BLaER1 treated with 17β-estradiol and CSF1 and Interleukin-3, amounts not matched to agents 10 nM and 100 nM (cell line): ENCODE results near the gene MB.
A peak's percentile ranks its signal among the peaks of the same experiment; 100 is the strongest.

Experiments used
- H3K27ac ChIP-seq, 11 experiments: shearing (Covaris generic); formaldehyde crosslinking; 2 replicates each; pipeline ENCODE4 v1.8.1; 2022
- H3K27me3 ChIP-seq, 11 experiments: shearing (Covaris generic); formaldehyde crosslinking; 2 replicates each; pipeline ENCODE4 v1.8.1; 2022
- H3K36me3 ChIP-seq, 11 experiments: shearing (Covaris generic); formaldehyde crosslinking; 2 replicates each; pipeline ENCODE4 v1.8.1; 2022
- H3K4me1 ChIP-seq, 10 experiments: shearing (Covaris generic); formaldehyde crosslinking; 2 replicates each; pipeline ENCODE4 v1.8.1; 2022
- H3K4me2 ChIP-seq, 11 experiments: shearing (Covaris generic); formaldehyde crosslinking; 2 replicates each; pipeline ENCODE4 v1.8.1; 2022
- H3K4me3 ChIP-seq, 10 experiments: shearing (Covaris generic); formaldehyde crosslinking; 2 replicates each; pipeline ENCODE4 v1.8.1; 2022
- H3K9ac ChIP-seq, 11 experiments: shearing (Covaris generic); formaldehyde crosslinking; 2 replicates each; pipeline ENCODE4 v1.8.1; 2022
- H3K9me3 ChIP-seq, 11 experiments: shearing (Covaris generic); formaldehyde crosslinking; replicated peaks in 1 of 11; 2 replicates each; pipeline ENCODE4 v1.8.1; 2022
- H4K20me1 ChIP-seq, 11 experiments: shearing (Covaris generic); formaldehyde crosslinking; 2 replicates each; pipeline ENCODE4 v1.8.1; 2022
- Cebpa-rat ChIP-seq, 11 experiments: shearing (Covaris generic); IDR thresholded peaks; 2 replicates each; pipeline ENCODE4 v1.8.1; 2022

The MB gene

GRCh38 chr22:35645646-35646045 lies 28.5 kb upstream of the MB start:
- Histone ChIP-seq H3K9me3 (peaks cover 0 to 4% (median 2%) of the 10 kb centered on the region in 11 experiments; a peak in 12 of 22 replicates), H3K27ac (peak overlapping the region in 2 of 11 experiments; percentile 38 to 47; a peak in 2 of 22 replicates), H3K4me3 (no peak overlapping the region), H3K27me3 (no peaks in the 10 kb centered on the region), H3K4me2 (peak overlapping the region in 2 of 11 experiments; percentile 4 to 90; a peak in 2 of 22 replicates), H3K4me1 (peaks cover 28 to 47% (median 35%) of the 10 kb centered on the region in 10 experiments), H3K36me3 (peaks cover 0 to 3% (median 0%) of the 10 kb centered on the region in 11 experiments; a peak in 3 of 22 replicates), H4K20me1 (no peaks in the 10 kb centered on the region; a peak in 2 of 22 replicates), H3K9ac (no peak overlapping the region)
- TF ChIP-seq Cebpa-rat (IDR thresholded peaks at IDR 0.05), result no peak

DNA sequence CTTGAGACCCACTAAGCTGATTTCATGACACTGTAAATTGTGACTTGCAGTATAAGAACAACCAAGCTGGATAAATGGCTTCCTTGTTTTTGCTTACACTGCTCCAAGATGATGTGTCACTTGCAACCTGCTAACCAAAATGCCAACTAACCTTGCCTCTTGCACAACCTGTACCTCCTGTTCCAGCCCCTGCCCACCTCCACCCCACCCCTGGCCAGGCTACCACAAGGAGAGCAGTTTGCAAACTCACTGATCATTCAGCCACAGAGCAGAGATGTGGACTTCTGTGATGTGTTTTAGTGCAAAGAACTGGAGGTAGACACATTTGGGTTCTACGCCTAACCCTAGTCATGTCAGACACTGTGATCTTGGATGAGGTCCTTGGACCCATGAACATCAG lies 26.9 kb upstream of the MB start:
- Histone ChIP-seq H3K27me3 (no peaks in the 10 kb centered on the region), H3K36me3 (no peaks in the 10 kb centered on the region), H3K9ac (no peak overlapping the region), H3K4me2 (no peak overlapping the region), H3K27ac (no peak overlapping the region), H3K9me3 (no peaks in the 10 kb centered on the region), H3K4me3 (no peak overlapping the region), H4K20me1 (no peaks in the 10 kb centered on the region), H3K4me1 (peaks cover 17 to 34% (median 22%) of the 10 kb centered on the region in 10 experiments)
- no peak for TF ChIP-seq Cebpa-rat (IDR thresholded peaks at IDR 0.05)

DNA sequence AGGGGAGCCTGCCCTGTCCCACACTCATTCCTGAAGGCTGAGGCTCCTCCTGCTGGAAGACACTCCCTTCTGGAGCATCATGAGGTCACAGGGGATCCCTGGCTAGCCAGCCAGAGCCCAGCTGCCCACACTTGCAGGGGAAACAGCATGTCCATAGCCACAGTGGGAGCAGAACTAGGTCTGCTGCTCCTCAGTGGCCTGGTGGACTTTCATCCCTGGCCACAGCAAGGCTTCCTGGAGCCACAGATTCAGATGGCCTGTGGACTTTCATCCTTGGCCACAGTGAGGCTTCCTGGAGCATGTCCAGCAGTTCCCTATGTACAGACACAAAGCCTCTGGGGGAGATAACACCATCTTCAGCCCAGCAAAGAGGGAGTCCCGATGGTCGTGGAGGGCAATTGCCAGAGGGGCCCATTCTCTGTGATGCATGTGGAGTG lies 25.2 kb upstream of the MB start:
- Histone ChIP-seq H3K9me3 (no peaks in the 10 kb centered on the region), H3K4me3 (no peak overlapping the region), H3K27me3 (no peaks in the 10 kb centered on the region), H3K36me3 (no peaks in the 10 kb centered on the region), H4K20me1 (no peaks in the 10 kb centered on the region), H3K27ac (no peak overlapping the region), H3K4me1 (peaks cover 10 to 22% (median 12%) of the 10 kb centered on the region in 10 experiments), H3K9ac (no peak overlapping the region), H3K4me2 (no peak overlapping the region)
- no peak for TF ChIP-seq Cebpa-rat (IDR thresholded peaks at IDR 0.05)

DNA sequence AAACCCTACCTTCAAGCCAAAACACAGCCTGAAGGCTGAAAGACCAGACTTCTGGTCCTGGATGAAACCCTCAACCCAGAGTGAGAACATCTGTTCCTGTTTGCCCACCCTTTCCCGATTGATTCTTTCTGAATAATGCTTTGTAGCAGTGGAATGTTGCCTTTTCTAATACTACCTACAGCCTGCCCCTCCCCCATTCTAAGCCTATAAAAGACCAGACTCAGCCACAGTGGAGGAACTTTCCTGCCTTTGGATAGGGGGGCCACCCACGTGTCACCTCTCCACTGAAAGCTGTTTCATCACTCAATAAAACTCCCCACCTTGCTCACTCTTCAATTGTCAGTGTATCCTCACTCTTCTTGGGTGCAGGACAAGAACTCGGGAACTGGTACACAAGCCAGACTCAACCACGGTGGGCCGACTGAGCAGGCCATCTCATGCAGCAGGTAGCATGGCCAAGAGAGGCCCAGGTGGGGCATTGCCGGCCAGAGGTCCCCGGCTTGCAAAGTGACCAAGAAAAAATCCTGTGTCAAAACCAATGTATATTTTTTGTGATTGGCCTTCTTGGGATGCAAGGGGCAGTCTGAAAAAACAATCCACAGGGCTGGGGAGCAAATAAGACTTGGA lies 24.5 kb upstream of the MB start:
- no peaks in the 10 kb centered on the region for H4K20me1 ChIP-seq
- no peaks in the 10 kb centered on the region for H3K36me3 ChIP-seq
- H3K4me3 ChIP-seq, result no peak overlapping the region
- no peaks in the 10 kb centered on the region for H3K27me3 ChIP-seq
- H3K4me2 ChIP-seq, result no peak overlapping the region
- peaks cover 3 to 15% (median 5%) of the 10 kb centered on the region in 10 experiments for H3K4me1 ChIP-seq
- H3K9ac ChIP-seq, result no peak overlapping the region
- no peaks in the 10 kb centered on the region for H3K9me3 ChIP-seq
- no peak overlapping the region for H3K27ac ChIP-seq
- TF ChIP-seq Cebpa-rat (IDR thresholded peaks at IDR 0.05), result no peak

- Histone ChIP-seq H4K20me1 (no peaks in the 10 kb centered on the region), H3K4me3 (no peak overlapping the region), H3K27ac (no peak overlapping the region), H3K27me3 (no peaks in the 10 kb centered on the region), H3K9ac (no peak overlapping the region), H3K4me1 (peaks cover 0 to 12% (median 7%) of the 10 kb centered on the region in 10 experiments; a peak in 12 of 20 replicates), H3K4me2 (no peak overlapping the region), H3K36me3 (no peaks in the 10 kb centered on the region), H3K9me3 (no peaks in the 10 kb centered on the region)
- no peak for TF ChIP-seq Cebpa-rat (IDR thresholded peaks at IDR 0.05)
These were observed 21.3 kb upstream of the MB start for GRCh38 chr22:35638410-35638809.

- no peak overlapping the region for H3K4me3 ChIP-seq
These were observed 20.9 kb upstream of the MB start for GRCh38 chr22:35638001-35638400.

DNA sequence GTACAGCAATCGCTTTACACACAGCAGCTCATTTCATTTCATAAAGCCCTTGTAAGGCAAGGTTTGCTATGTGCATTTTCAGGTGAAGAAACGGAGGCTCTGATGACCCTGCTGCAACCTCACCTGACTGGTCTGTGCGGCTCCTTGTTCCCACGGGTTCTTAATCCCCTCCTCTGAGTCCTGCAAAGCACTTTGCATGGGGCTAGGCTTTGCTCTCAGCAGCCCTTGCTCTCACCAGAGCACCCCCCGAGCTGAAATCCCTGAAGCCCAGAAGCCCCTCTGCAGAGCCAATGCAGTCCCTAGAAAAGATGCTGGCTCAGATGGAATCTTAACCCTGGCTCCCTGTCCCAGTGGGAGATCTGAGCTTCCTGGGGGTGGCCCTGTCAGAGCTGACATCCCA lies 20.1 kb upstream of the MB start:
- H3K27ac ChIP-seq, result no peak overlapping the region
- H3K9me3 ChIP-seq, result no peaks in the 10 kb centered on the region
- H4K20me1 ChIP-seq, result no peaks in the 10 kb centered on the region
- H3K4me3 ChIP-seq, result no peak overlapping the region
- TF ChIP-seq Cebpa-rat (IDR thresholded peaks at IDR 0.05), result no peak
- H3K36me3 ChIP-seq, result no peaks in the 10 kb centered on the region
- no peak overlapping the region for H3K4me2 ChIP-seq
- peaks cover 0 to 16% (median 7%) of the 10 kb centered on the region in 10 experiments; a peak in 12 of 20 replicates for H3K4me1 ChIP-seq
- no peaks in the 10 kb centered on the region for H3K27me3 ChIP-seq
- no peak overlapping the region for H3K9ac ChIP-seq

More at GRCh38 chr22:35638001-35638400, 20.9 kb upstream of the MB start:
- no peaks in the 10 kb centered on the region for H3K9me3 ChIP-seq
- no peak for TF ChIP-seq Cebpa-rat (IDR thresholded peaks at IDR 0.05)
- H3K36me3 ChIP-seq, result no peaks in the 10 kb centered on the region
- H4K20me1 ChIP-seq, result no peaks in the 10 kb centered on the region
- no peak overlapping the region for H3K9ac ChIP-seq
- H3K27ac ChIP-seq, result no peak overlapping the region
- no peak overlapping the region for H3K4me2 ChIP-seq
- H3K27me3 ChIP-seq, result no peaks in the 10 kb centered on the region
- peaks cover 0 to 16% (median 7%) of the 10 kb centered on the region in 10 experiments; a peak in 12 of 20 replicates for H3K4me1 ChIP-seq

- H3K27ac ChIP-seq, result no peak overlapping the region
- H3K4me2 ChIP-seq, result no peak overlapping the region
These were observed 17.9 kb upstream of the MB start for GRCh38 chr22:35634943-35635540.

DNA sequence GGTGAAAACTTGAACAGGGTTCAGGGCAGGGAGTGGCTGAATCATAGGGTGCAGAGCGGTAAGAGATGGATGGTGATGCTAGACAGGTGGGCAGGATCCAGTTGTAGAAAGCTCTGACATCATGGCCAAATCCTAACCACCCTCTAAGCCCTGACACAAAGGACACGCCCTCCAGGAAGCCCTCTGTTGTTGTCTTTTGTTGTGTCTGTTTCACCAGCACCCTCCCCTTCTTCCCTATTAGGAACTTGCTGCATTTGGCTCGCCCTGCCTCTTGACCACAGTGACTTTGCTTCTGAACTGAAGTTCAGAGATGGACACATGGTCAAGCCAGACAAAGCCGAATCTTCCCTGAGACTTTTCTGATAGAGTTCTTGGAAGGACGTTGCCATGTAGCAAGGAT lies 16.9 kb upstream of the MB start:
- Histone ChIP-seq H3K9me3 (no peaks in the 10 kb centered on the region), H3K4me3 (no peak overlapping the region), H3K4me1 (peaks cover 9 to 37% (median 24%) of the 10 kb centered on the region in 10 experiments), H3K27ac (peak overlapping the region in 2 of 11 experiments; percentile 7 to 12; a peak in 2 of 22 replicates), H3K27me3 (peaks cover 0 to under 1% (median 0%) of the 10 kb centered on the region in 11 experiments; a peak in 1 of 22 replicates), H3K36me3 (no peaks in the 10 kb centered on the region), H3K4me2 (peak overlapping the region in 6 of 11 experiments; percentile 10 to 49 (median 30); a peak in 12 of 22 replicates), H4K20me1 (peaks cover 0 to 8% (median 0%) of the 10 kb centered on the region in 11 experiments; a peak in 3 of 22 replicates), H3K9ac (no peak overlapping the region)
- TF ChIP-seq Cebpa-rat (IDR thresholded peaks at IDR 0.05), result no peak

More at GRCh38 chr22:35634943-35635540, 17.9 kb upstream of the MB start:
- Histone ChIP-seq H3K36me3 (no peaks in the 10 kb centered on the region), H3K9me3 (no peaks in the 10 kb centered on the region), H3K4me1 (peaks cover 0 to 27% (median 14%) of the 10 kb centered on the region in 10 experiments; a peak in 12 of 20 replicates), H3K27me3 (no peaks in the 10 kb centered on the region), H3K4me3 (no peak overlapping the region), H3K9ac (no peak overlapping the region), H4K20me1 (peaks cover 0 to 8% (median 0%) of the 10 kb centered on the region in 11 experiments; a peak in 1 of 22 replicates)
- no peak for TF ChIP-seq Cebpa-rat (IDR thresholded peaks at IDR 0.05)
